Endothelial cell of umbilical vein (primary cell): Measurements from ENCODE around the gene MAMDC2. TPM values are rescaled to one million over a fixed set of nuclear protein-coding genes. Genes with fewer than 3 reads are reported as not detected.

Experiments used
- BruUV-seq: library from RNA; stranded (reverse); fragments of 400-500 nt; replicated peaks from 2 replicates; lab custom pipeline; 2021; lab: Mats Ljungman, UMichigan
- CTCF ChIA-PET: fragments of 300-600, 350-600 bp; sonication (Branson Sonifier 250); formaldehyde crosslinking; loops from one replicate; lab custom pipeline; 2021; ENCODE audit warnings: antibody characterized with exemption, inconsistent platforms; lab: Charles Lee
- POLR2A ChIA-PET: fragments of 300-600, 350-600 bp; sonication (Branson Sonifier 250); formaldehyde crosslinking; loops from one replicate; lab custom pipeline; 2021; ENCODE audit warnings: antibody characterized with exemption, inconsistent platforms; lab: Charles Lee
- DNase-seq: peaks from one replicate; pipeline ENCODE4 v3.0.0-alpha.2; 2011; ENCODE audit warnings: low read depth, low spot score
- FAIRE-seq: peaks from 2 replicates; lab custom pipeline; 2011; peaks lifted over from hg19 to GRCh38; lab: Jason Lieb, UNC
- H2AFZ ChIP-seq: 2 replicates; pipeline ENCODE4 v1.6.0; 2012; ENCODE audit warnings: low read depth, low read length, control low read depth, inconsistent platforms
- H3K27ac ChIP-seq: 2 replicates; pipeline ENCODE4 v1.5.1; 2011; ENCODE audit warnings: low read depth, mild to moderate bottlenecking, control low read depth, low read length, moderate library complexity; ENCODE audit not compliant: insufficient read depth
- H3K27me3 ChIP-seq, 2 experiments: 2 replicates each; pipeline versions ENCODE4 v1.6.0 to v1.6.1; 2011; ENCODE audit warnings: low read length in 2 of 2, mixed read lengths in 1 of 2; ENCODE audit not compliant: control insufficient read depth in 2 of 2, insufficient read depth in 2 of 2
- H3K36me3 ChIP-seq, 2 experiments: 2 replicates in 1 of 2; 3 replicates in 1 of 2; pipeline ENCODE4 v1.5.1; 2011; ENCODE audit warnings: low read length in 2 of 2, mild to moderate bottlenecking in 1 of 2, moderate library complexity in 1 of 2; ENCODE audit not compliant: control insufficient read depth in 2 of 2, insufficient read depth in 2 of 2; ENCODE audit errors: extremely low read depth in 1 of 2
- H3K4me1 ChIP-seq: 3 replicates; pipeline ENCODE4 v1.5.1; 2011; ENCODE audit warnings: mild to moderate bottlenecking, low read length; ENCODE audit not compliant: control insufficient read depth, insufficient read depth; ENCODE audit errors: extremely low read depth
- H3K4me2 ChIP-seq: 2 replicates; pipeline ENCODE4 v1.6.1; 2011; ENCODE audit warnings: low read length, control low read depth, mixed read lengths; ENCODE audit not compliant: insufficient read depth
- H3K4me3 ChIP-seq, 3 experiments: fragments of 200-600 bp in 1 of 3; sonication (generic), shearing (Covaris generic) in 1 of 3; replicated peaks in 1 of 3; 2 replicates each; pipeline ENCODE4 v1.5.1; 2011 to 2016; ENCODE audit warnings: control low read depth in 3 of 3, low read length in 3 of 3, mild to moderate bottlenecking in 2 of 3, inconsistent platforms in 1 of 3, low read depth in 1 of 3, moderate library complexity in 1 of 3; ENCODE audit not compliant: insufficient read depth in 1 of 3
- H3K79me2 ChIP-seq: 2 replicates; pipeline ENCODE4 v1.6.0; 2012; ENCODE audit warnings: low read length, inconsistent platforms; ENCODE audit not compliant: control insufficient read depth, insufficient read depth
- H3K9ac ChIP-seq: replicated peaks from 2 replicates; pipeline ENCODE3; 2011; ENCODE audit warnings: low read length, control low read depth; ENCODE audit not compliant: insufficient read depth; ENCODE audit errors: extremely low read depth
- H3K9me1 ChIP-seq: replicated peaks from 3 replicates; pipeline ENCODE4 v1.6.0; 2011; ENCODE audit warnings: mild to moderate bottlenecking, low read length; ENCODE audit not compliant: control insufficient read depth, insufficient read depth; ENCODE audit errors: extremely low read depth
- H3K9me3 ChIP-seq: replicated peaks from 2 replicates; pipeline ENCODE4 v1.5.1; 2012; ENCODE audit warnings: low read length, inconsistent platforms; ENCODE audit not compliant: control insufficient read depth, insufficient read depth
- H4K20me1 ChIP-seq: replicated peaks from 2 replicates; pipeline ENCODE3; 2011; ENCODE audit warnings: mild to moderate bottlenecking, low read length; ENCODE audit not compliant: control insufficient read depth, insufficient read depth; ENCODE audit errors: extremely low read depth
- CTCF ChIP-seq, 2 donors: IDR thresholded peaks; 1 replicate in 1 of 2; 2 replicates in 1 of 2; pipeline ENCODE4 v1.5.1; 2011; ENCODE audit warnings: low read length in 2 of 2, mild to moderate bottlenecking in 2 of 2, moderate library complexity in 2 of 2, control low read depth in 1 of 2, inconsistent platforms in 1 of 2, low read depth in 1 of 2; ENCODE audit not compliant: insufficient read depth in 1 of 2; ENCODE audit errors: extremely low read depth in 1 of 2
- EZH2 ChIP-seq: IDR thresholded peaks from 2 replicates; pipeline ENCODE4 v1.6.1; 2012; ENCODE audit warnings: borderline replicate concordance, low read depth, mild to moderate bottlenecking, moderate library complexity, low read length, inconsistent platforms; ENCODE audit not compliant: severe bottlenecking
- FOS ChIP-seq: IDR thresholded peaks from 2 replicates; pipeline ENCODE4 v1.6.1; 2011; ENCODE audit warnings: mild to moderate bottlenecking, low read length, moderate library complexity, borderline replicate concordance; ENCODE audit not compliant: insufficient read depth
- GATA2 ChIP-seq: IDR thresholded peaks from 2 replicates; pipeline ENCODE4 v1.7.0; 2011; ENCODE audit warnings: low read depth, mild to moderate bottlenecking, moderate library complexity, mixed read lengths, low read length; ENCODE audit not compliant: insufficient read length, insufficient read depth
- JUN ChIP-seq: IDR thresholded peaks from 2 replicates; pipeline ENCODE4 v1.6.1; 2011; ENCODE audit warnings: borderline replicate concordance, low read depth; ENCODE audit not compliant: insufficient read length, insufficient read depth
- MAX ChIP-seq: IDR thresholded peaks from 2 replicates; pipeline ENCODE4 v1.6.1; 2011; ENCODE audit not compliant: insufficient read depth, insufficient read length
- MYC ChIP-seq: IDR thresholded peaks from one replicate; pipeline ENCODE4 v1.6.1; 2011; ENCODE audit warnings: mild to moderate bottlenecking, low read depth, low read length
- POLR2A ChIP-seq: IDR thresholded peaks from 2 replicates; pipeline ENCODE4 v1.6.1; 2012; ENCODE audit warnings: low read depth, mild to moderate bottlenecking, control low read depth, low read length
- POLR2AphosphoS5 ChIP-seq: IDR thresholded peaks from 2 replicates; pipeline ENCODE4 v1.6.1; 2012; ENCODE audit warnings: low read depth, mild to moderate bottlenecking, control low read depth, low read length, moderate library complexity; ENCODE audit not compliant: insufficient read depth
- dilution Hi-C: fragments of 300-500 bp; cut with MboI; formaldehyde crosslinking; loops from one replicate; pipeline ENCODE4 v1.15.0; 2019; ENCODE audit warnings: low sequenced_read_pairs; ENCODE audit not compliant: extremely low pct_ligation_motif_present
- intact Hi-C: fragments of 100-400 bp; cut with micrococcal nuclease; formaldehyde crosslinking; loops from one replicate; pipeline ENCODE4 v1.10.0; 2022
- polyA plus RNA-seq, 4 experiments: library from polyadenylated mRNA; depleted of rRNA in 3 of 4; stranded (reverse) in 3 of 4; unstranded in 1 of 4; fragments of >200 nt; gene quantifications; 2 replicates each; pipeline versions ENCODE4 v1.2.1 to v1.2.3, GENCODE V29; 2011 to 2012; ENCODE audit warnings: missing spikeins in 1 of 4
- total RNA-seq: library from RNA; stranded (reverse); gene quantifications from 2 replicates; pipeline ENCODE4 v1.2.3, GENCODE V29; 2021

MAMDC2 gene
- total and polyA plus RNA-seq, 2 donors (not counting 3 experiments of a cell fraction or from before 2014, with no cell fraction given), result 0.60 to 1.1 TPM

- POLR2A ChIA-PET, result no interaction called here
- Histone ChIP-seq H3K4me3 (no peak overlapping the region), H3K9me1 (no peaks in the 10 kb centered on the region), H3K36me3 (no peaks in the 10 kb centered on the region), H3K9me3 (no peaks in the 10 kb centered on the region), H4K20me1 (no peaks in the 10 kb centered on the region), H3K27me3 (peaks cover 1 to 2% of the 10 kb centered on the region in 2 experiments), H3K4me2 (no peak overlapping the region), H3K27ac (no peak overlapping the region), H3K9ac (no peak overlapping the region), H2AFZ (no peak overlapping the region), H3K4me1 (no peaks in the 10 kb centered on the region), H3K79me2 (no peaks in the 10 kb centered on the region)
- TF ChIP-seq CTCF (IDR thresholded peaks at IDR 0.05; ENCODE audit: extremely low read depth in 1 of 2, insufficient read depth in 1 of 2, low read depth in 1 of 2, low read length in 2 of 2), result no peak
- TF ChIP-seq JUN, result no peak
- no peak for TF ChIP-seq MAX
- TF ChIP-seq POLR2AphosphoS5, result no peak
- TF ChIP-seq MYC, result no peak
- no peak for TF ChIP-seq EZH2
- TF ChIP-seq POLR2A, result no peak
- no peak for TF ChIP-seq FOS
- no peak for TF ChIP-seq GATA2
- dilution Hi-C loops, result no loop called here
- intact Hi-C loops, result no loop called here
- no TSS peak for BruUV-seq
- CTCF ChIA-PET, result no interaction called here
- FAIRE-seq, result no peak
- DNase-seq, result no peak
Measured at GRCh38 chr9:70012569-70012968, 31.1 kb upstream of the MAMDC2 start.
